COLO668 (cell line): ENCODE measurements around the gene KCND3.
A peak's percentile ranks its signal among the peaks of the same experiment; 100 is the strongest.

Source experiments
- DNase-seq: peaks from one replicate; lab custom pipeline; 2025; ENCODE audit not compliant: unreplicated experiment; lab: John Stamatoyannopoulos, UW

KCND3 gene

GRCh38 chr1:111733992-111734341 is 255.5 kb downstream of the KCND3 start:
- no peak for DNase-seq

- DNase-seq, result peak; percentile 39
Measured at GRCh38 chr1:111733183-111733991, 256.1 kb downstream of the KCND3 start.

GRCh38 chr1:111732718-111733117 is 256.8 kb downstream of the KCND3 start:
- DNase-seq, result no peak

- DNase-seq, result no peak
Measured at GRCh38 chr1:111731956-111732355, 257.5 kb downstream of the KCND3 start.

GRCh38 chr1:111730706-111731105 is 258.8 kb downstream of the KCND3 start:
- DNase-seq, result no peak

GRCh38 chr1:111729946-111730681 is 259.4 kb downstream of the KCND3 start:
- DNase-seq, result no peak

- no peak for DNase-seq
Measured at GRCh38 chr1:111729271-111729921, 260.1 kb downstream of the KCND3 start.

- no peak for DNase-seq
Measured at GRCh38 chr1:111727056-111727455, 262.4 kb downstream of the KCND3 start.

GRCh38 chr1:111725192-111725591 is 264.3 kb downstream of the KCND3 start:
- no peak for DNase-seq

GRCh38 chr1:111723871-111724270 is 265.6 kb downstream of the KCND3 start:
- no peak for DNase-seq

- DNase-seq, result no peak
Measured at GRCh38 chr1:111723091-111723806, 266.2 kb downstream of the KCND3 start.

- DNase-seq, result no peak
Measured at GRCh38 chr1:111720977-111721786, 268.3 kb downstream of the KCND3 start.
